22Rv1 (cell line): ENCODE data around the gene CDCP1.

Experiments
- H3K27ac ChIP-seq: fragments of 450-650 bp; 2 replicates; pipeline ENCODE4 v1.5.1; 2017
- CTCF ChIP-seq: fragments of 450-650 bp; IDR thresholded peaks from 2 replicates; pipeline ENCODE4 v1.5.1; 2017; ENCODE audit warnings: mild to moderate bottlenecking
- ZFX ChIP-seq: fragments of 450-650 bp; IDR thresholded peaks from 2 replicates; pipeline ENCODE4 v1.6.1; 2017; ENCODE audit warnings: antibody characterized with exemption, borderline replicate concordance

The CDCP1 gene

GRCh38 chr3:45125550-45126026, 20.6 kb downstream of the CDCP1 start:
- no peak overlapping the region for H3K27ac ChIP-seq
- no peak for TF ChIP-seq CTCF
- TF ChIP-seq ZFX: no peak

- TF ChIP-seq CTCF (no peak), ZFX (no peak)
- no peak overlapping the region for H3K27ac ChIP-seq
Measured at GRCh38 chr3:45124956-45125355, 21.2 kb downstream of the CDCP1 start.

- no peak for TF ChIP-seq ZFX
- TF ChIP-seq CTCF: no peak
- H3K27ac ChIP-seq: no peak overlapping the region
Measured at GRCh38 chr3:45124352-45124751, 21.8 kb downstream of the CDCP1 start.

GRCh38 chr3:45123581-45124269, 22.5 kb downstream of the CDCP1 start:
- H3K27ac ChIP-seq: no peak overlapping the region
- TF ChIP-seq ZFX: no peak
- no peak for TF ChIP-seq CTCF

- H3K27ac ChIP-seq: no peak overlapping the region
- TF ChIP-seq ZFX (no peak), CTCF (no peak)
Measured at GRCh38 chr3:45123030-45123429, 23.1 kb downstream of the CDCP1 start.

- H3K27ac ChIP-seq: no peak overlapping the region
- TF ChIP-seq CTCF: no peak
- TF ChIP-seq ZFX: no peak
Measured at GRCh38 chr3:45120359-45121158, 25.6 kb downstream of the CDCP1 start.

- no peak for TF ChIP-seq CTCF
- no peak for TF ChIP-seq ZFX
- H3K27ac ChIP-seq: no peak overlapping the region
Measured at GRCh38 chr3:45119824-45120358, 26.3 kb downstream of the CDCP1 start.
